Measurements from ENCODE around the gene CNKSR1.

- TF ChIP-seq ZKSCAN8 (CRISPR knock-in tag; IDR thresholded peaks at IDR 0.05; ENCODE audit: borderline replicate concordance) (no peak), POLR2A (IDR thresholded peaks at IDR 0.05; ENCODE audit: insufficient read depth in 1 of 2, low read depth in 2 of 2, low read length in 2 of 2) (no peak), NCOR1 (IDR thresholded peaks at IDR 0.05; ENCODE audit: borderline replicate concordance, low read length) (no peak), PHF21A (CRISPR knock-in tag; IDR thresholded peaks at IDR 0.05) (no peak), EHMT2 (IDR thresholded peaks at IDR 0.05; ENCODE audit: borderline replicate concordance, low read depth, low read length) (no peak), ZNF792 (CRISPR knock-in tag; IDR thresholded peaks at IDR 0.05) (no peak), KLF15 (CRISPR knock-in tag; IDR thresholded peaks at IDR 0.05; ENCODE audit: borderline replicate concordance) (no peak), SRSF4 (IDR thresholded peaks at IDR 0.05; ENCODE audit: low read depth, low read length, poor library complexity, severe bottlenecking) (no peak), IKZF4 (CRISPR knock-in tag; IDR thresholded peaks at IDR 0.05; ENCODE audit: borderline replicate concordance, low read depth, not compliant biosample characterization) (no peak)
- TF ChIP-seq, protein P1, sequence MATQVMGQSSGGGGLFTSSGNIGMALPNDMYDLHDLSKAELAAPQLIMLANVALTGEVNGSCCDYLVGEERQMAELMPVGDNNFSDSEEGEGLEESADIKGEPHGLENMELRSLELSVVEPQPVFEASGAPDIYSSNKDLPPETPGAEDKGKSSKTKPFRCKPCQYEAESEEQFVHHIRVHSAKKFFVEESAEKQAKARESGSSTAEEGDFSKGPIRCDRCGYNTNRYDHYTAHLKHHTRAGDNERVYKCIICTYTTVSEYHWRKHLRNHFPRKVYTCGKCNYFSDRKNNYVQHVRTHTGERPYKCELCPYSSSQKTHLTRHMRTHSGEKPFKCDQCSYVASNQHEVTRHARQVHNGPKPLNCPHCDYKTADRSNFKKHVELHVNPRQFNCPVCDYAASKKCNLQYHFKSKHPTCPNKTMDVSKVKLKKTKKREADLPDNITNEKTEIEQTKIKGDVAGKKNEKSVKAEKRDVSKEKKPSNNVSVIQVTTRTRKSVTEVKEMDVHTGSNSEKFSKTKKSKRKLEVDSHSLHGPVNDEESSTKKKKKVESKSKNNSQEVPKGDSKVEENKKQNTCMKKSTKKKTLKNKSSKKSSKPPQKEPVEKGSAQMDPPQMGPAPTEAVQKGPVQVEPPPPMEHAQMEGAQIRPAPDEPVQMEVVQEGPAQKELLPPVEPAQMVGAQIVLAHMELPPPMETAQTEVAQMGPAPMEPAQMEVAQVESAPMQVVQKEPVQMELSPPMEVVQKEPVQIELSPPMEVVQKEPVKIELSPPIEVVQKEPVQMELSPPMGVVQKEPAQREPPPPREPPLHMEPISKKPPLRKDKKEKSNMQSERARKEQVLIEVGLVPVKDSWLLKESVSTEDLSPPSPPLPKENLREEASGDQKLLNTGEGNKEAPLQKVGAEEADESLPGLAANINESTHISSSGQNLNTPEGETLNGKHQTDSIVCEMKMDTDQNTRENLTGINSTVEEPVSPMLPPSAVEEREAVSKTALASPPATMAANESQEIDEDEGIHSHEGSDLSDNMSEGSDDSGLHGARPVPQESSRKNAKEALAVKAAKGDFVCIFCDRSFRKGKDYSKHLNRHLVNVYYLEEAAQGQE (IDR thresholded peaks at IDR 0.05; ENCODE audit: borderline replicate concordance in 1 of 2, low read depth in 1 of 2, low read length in 2 of 2): no peak
- TF ChIP-seq, protein P2, sequence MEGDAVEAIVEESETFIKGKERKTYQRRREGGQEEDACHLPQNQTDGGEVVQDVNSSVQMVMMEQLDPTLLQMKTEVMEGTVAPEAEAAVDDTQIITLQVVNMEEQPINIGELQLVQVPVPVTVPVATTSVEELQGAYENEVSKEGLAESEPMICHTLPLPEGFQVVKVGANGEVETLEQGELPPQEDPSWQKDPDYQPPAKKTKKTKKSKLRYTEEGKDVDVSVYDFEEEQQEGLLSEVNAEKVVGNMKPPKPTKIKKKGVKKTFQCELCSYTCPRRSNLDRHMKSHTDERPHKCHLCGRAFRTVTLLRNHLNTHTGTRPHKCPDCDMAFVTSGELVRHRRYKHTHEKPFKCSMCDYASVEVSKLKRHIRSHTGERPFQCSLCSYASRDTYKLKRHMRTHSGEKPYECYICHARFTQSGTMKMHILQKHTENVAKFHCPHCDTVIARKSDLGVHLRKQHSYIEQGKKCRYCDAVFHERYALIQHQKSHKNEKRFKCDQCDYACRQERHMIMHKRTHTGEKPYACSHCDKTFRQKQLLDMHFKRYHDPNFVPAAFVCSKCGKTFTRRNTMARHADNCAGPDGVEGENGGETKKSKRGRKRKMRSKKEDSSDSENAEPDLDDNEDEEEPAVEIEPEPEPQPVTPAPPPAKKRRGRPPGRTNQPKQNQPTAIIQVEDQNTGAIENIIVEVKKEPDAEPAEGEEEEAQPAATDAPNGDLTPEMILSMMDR (CRISPR knock-in tag; IDR thresholded peaks at IDR 0.05): no peak
- TF ChIP-seq, protein P3, sequence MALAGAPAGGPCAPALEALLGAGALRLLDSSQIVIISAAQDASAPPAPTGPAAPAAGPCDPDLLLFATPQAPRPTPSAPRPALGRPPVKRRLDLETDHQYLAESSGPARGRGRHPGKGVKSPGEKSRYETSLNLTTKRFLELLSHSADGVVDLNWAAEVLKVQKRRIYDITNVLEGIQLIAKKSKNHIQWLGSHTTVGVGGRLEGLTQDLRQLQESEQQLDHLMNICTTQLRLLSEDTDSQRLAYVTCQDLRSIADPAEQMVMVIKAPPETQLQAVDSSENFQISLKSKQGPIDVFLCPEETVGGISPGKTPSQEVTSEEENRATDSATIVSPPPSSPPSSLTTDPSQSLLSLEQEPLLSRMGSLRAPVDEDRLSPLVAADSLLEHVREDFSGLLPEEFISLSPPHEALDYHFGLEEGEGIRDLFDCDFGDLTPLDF (CRISPR knock-in tag; IDR thresholded peaks at IDR 0.05): no peak
These were observed 35.1 kb upstream of the CNKSR1 start for GRCh38 chr1:26142159-26142558.

Measured in HepG2 (cell line).